Measurements from ENCODE around the gene STAB1.

DNA sequence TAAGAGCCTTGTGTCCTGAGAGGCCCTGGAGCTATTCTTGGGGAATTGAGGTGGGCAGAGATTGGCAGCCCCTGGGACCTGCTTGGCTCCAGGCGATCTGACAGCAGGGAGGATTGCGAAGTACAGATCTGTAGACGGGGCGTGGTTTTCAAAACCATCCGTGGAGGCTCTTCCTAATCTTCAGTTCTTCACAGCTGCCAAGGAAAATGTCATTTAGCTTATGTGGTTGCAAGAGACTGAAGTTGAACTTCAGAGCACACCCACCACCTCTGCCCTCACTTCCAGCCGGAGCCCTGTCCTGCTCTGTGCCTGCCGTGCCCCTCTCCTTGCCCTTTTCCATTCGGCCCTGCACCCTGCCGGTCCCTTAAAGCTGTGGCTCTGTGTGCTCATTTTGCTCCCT lies 26.8 kb upstream of the STAB1 start:
- TF ChIP-seq, protein P1, sequence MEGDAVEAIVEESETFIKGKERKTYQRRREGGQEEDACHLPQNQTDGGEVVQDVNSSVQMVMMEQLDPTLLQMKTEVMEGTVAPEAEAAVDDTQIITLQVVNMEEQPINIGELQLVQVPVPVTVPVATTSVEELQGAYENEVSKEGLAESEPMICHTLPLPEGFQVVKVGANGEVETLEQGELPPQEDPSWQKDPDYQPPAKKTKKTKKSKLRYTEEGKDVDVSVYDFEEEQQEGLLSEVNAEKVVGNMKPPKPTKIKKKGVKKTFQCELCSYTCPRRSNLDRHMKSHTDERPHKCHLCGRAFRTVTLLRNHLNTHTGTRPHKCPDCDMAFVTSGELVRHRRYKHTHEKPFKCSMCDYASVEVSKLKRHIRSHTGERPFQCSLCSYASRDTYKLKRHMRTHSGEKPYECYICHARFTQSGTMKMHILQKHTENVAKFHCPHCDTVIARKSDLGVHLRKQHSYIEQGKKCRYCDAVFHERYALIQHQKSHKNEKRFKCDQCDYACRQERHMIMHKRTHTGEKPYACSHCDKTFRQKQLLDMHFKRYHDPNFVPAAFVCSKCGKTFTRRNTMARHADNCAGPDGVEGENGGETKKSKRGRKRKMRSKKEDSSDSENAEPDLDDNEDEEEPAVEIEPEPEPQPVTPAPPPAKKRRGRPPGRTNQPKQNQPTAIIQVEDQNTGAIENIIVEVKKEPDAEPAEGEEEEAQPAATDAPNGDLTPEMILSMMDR (IDR thresholded peaks at IDR 0.05): no peak
- no peak for TF ChIP-seq POLR2A (IDR thresholded peaks at IDR 0.05)
